ENCODE data around the gene KIF20B.
"Not testable (repeated sequence)": the region's sequence is repeated elsewhere in the genome, so short reads cannot be mapped to it uniquely, and the experiment has no call there.

The KIF20B gene

GRCh38 chr10:89755374-89755773, 54.0 kb downstream of the KIF20B start:
- TF ChIP-seq CTCF (IDR thresholded peaks at IDR 0.05; ENCODE audit: low read depth, low read length): no peak
- no peak for DNase-seq (ENCODE audit: low read depth in 2 of 2)
- H3K4me3 ChIP-seq (replicated peaks in 1 of 2; ENCODE audit: low read depth in 2 of 2, low read length in 2 of 2): no peak overlapping the region

GRCh38 chr10:89759531-89759930, 58.1 kb downstream of the KIF20B start:
- no peak for TF ChIP-seq CTCF (IDR thresholded peaks at IDR 0.05; ENCODE audit: low read depth, low read length)
- no peak overlapping the region for H3K4me3 ChIP-seq (replicated peaks in 1 of 2; ENCODE audit: low read depth in 2 of 2, low read length in 2 of 2)
- DNase-seq (ENCODE audit: low read depth in 2 of 2): no peak

- not testable (repeated sequence) for H3K4me3 ChIP-seq (replicated peaks in 1 of 2; ENCODE audit: low read depth in 2 of 2, low read length in 2 of 2); DNase-seq (ENCODE audit: low read depth in 2 of 2)
These were observed 62.3 kb downstream of the KIF20B start for GRCh38 chr10:89763671-89764070.

- H3K4me3 ChIP-seq (replicated peaks in 1 of 2; ENCODE audit: low read depth in 2 of 2, low read length in 2 of 2): no peak overlapping the region
- DNase-seq (ENCODE audit: low read depth in 2 of 2): no peak
- no peak for TF ChIP-seq CTCF (IDR thresholded peaks at IDR 0.05; ENCODE audit: low read depth, low read length)
These were observed 70.3 kb downstream of the KIF20B start for GRCh38 chr10:89771684-89772083.

- TF ChIP-seq CTCF (IDR thresholded peaks at IDR 0.05; ENCODE audit: low read depth, low read length): no peak
- no peak overlapping the region for H3K4me3 ChIP-seq (replicated peaks in 1 of 2; ENCODE audit: low read depth in 2 of 2, low read length in 2 of 2)
- DNase-seq (ENCODE audit: low read depth in 2 of 2): peak in 1 of 2 donors; percentile 44
These were observed 71.7 kb downstream of the KIF20B start for GRCh38 chr10:89773081-89773480.

GRCh38 chr10:89776665-89777064, 75.3 kb downstream of the KIF20B start:
- no peak for TF ChIP-seq CTCF (IDR thresholded peaks at IDR 0.05; ENCODE audit: low read depth, low read length)
- H3K4me3 ChIP-seq (replicated peaks in 1 of 2; ENCODE audit: low read depth in 2 of 2, low read length in 2 of 2): no peak overlapping the region
- no peak for DNase-seq (ENCODE audit: low read depth in 2 of 2)

- no peak for DNase-seq (ENCODE audit: low read depth in 2 of 2)
- TF ChIP-seq CTCF (IDR thresholded peaks at IDR 0.05; ENCODE audit: low read depth, low read length): no peak
- no peak overlapping the region for H3K4me3 ChIP-seq (replicated peaks in 1 of 2; ENCODE audit: low read depth in 2 of 2, low read length in 2 of 2)
These were observed 81.1 kb downstream of the KIF20B start for GRCh38 chr10:89782470-89782869.
